Osteoblast (primary cell): ENCODE measurements around the gene TBL1X. TPM values are rescaled to one million over a fixed set of nuclear protein-coding genes. Genes with fewer than 3 reads are reported as not detected.

Source experiments
- DNase-seq: peaks from one replicate; pipeline ENCODE4 v3.0.0; 2011; ENCODE audit warnings: low spot score, mixed read lengths; ENCODE audit not compliant: insufficient read length; ENCODE audit errors: missing footprints
- H2AFZ ChIP-seq: 2 replicates; pipeline ENCODE4 v1.6.0; 2011; ENCODE audit warnings: mild to moderate bottlenecking, low read length
- H3K27ac ChIP-seq: 2 replicates; pipeline ENCODE4 v1.5.1; 2011; ENCODE audit warnings: mild to moderate bottlenecking, low read depth, low read length, moderate library complexity
- H3K27me3 ChIP-seq: 2 replicates; pipeline ENCODE4 v1.6.0; 2012; ENCODE audit warnings: mild to moderate bottlenecking, control low read depth, inconsistent platforms, low read length, moderate library complexity; ENCODE audit not compliant: insufficient read depth
- H3K36me3 ChIP-seq: 2 replicates; pipeline ENCODE4 v1.5.1; 2011; ENCODE audit warnings: mild to moderate bottlenecking, low read length, control low read depth, moderate library complexity; ENCODE audit not compliant: insufficient read depth
- H3K4me1 ChIP-seq: 2 replicates; pipeline ENCODE4 v1.5.1; 2011; ENCODE audit warnings: mild to moderate bottlenecking, low read length, control low read depth, moderate library complexity; ENCODE audit not compliant: insufficient read depth
- H3K4me2 ChIP-seq: 2 replicates; pipeline ENCODE4 v1.6.0; 2011; ENCODE audit warnings: mild to moderate bottlenecking, low read length; ENCODE audit not compliant: insufficient read depth
- H3K4me3 ChIP-seq: fragments of 200-600 bp; sonication (generic); 3 replicates; pipeline ENCODE4 v1.5.1; 2012; ENCODE audit warnings: mild to moderate bottlenecking, low read length, inconsistent platforms; ENCODE audit not compliant: insufficient read depth
- H3K79me2 ChIP-seq: 2 replicates; pipeline ENCODE4 v1.6.0; 2012; ENCODE audit warnings: mild to moderate bottlenecking, low read length, control low read depth, inconsistent platforms; ENCODE audit not compliant: insufficient read depth
- H3K9me3 ChIP-seq: 2 replicates; pipeline ENCODE4 v1.5.1; 2011; ENCODE audit warnings: low read depth, low read length, control low read depth
- H4K20me1 ChIP-seq: 2 replicates; pipeline ENCODE4 v1.6.0; 2012; ENCODE audit warnings: mild to moderate bottlenecking, low read length, control low read depth; ENCODE audit not compliant: insufficient read depth
- CTCF ChIP-seq: IDR thresholded peaks from 2 replicates; pipeline ENCODE4 v1.5.1; 2011; ENCODE audit warnings: mild to moderate bottlenecking, low read depth, low read length, moderate library complexity; ENCODE audit errors: extremely low read depth
- total RNA-seq: library from RNA; depleted of rRNA; stranded (reverse); fragments of >200 nt; gene quantifications from 2 replicates; pipeline ENCODE4 v1.2.3, GENCODE V29; 2012

Gene TBL1X
- total RNA-seq, 1 donor: 15.2 TPM

- Histone ChIP-seq H3K79me2 (no peaks in the 10 kb centered on the region), H3K27ac (no peak overlapping the region), H2AFZ (no peak overlapping the region), H3K4me1 (peaks cover 4% of the 10 kb centered on the region), H3K36me3 (no peaks in the 10 kb centered on the region), H3K4me2 (no peak overlapping the region), H3K4me3 (no peak overlapping the region), H3K27me3 (no peaks in the 10 kb centered on the region), H4K20me1 (no peaks in the 10 kb centered on the region), H3K9me3 (no peaks in the 10 kb centered on the region)
- no peak for DNase-seq
- no peak for TF ChIP-seq CTCF
Measured at GRCh38 chrX:9622128-9622527, 157.3 kb downstream of the TBL1X start.

GRCh38 chrX:9626379-9626778, 161.5 kb downstream of the TBL1X start:
- H3K4me1 ChIP-seq: peaks cover 14% of the 10 kb centered on the region
- no peak overlapping the region for H3K4me2 ChIP-seq
- H2AFZ ChIP-seq: no peak overlapping the region
- no peaks in the 10 kb centered on the region for H3K36me3 ChIP-seq
- H3K27me3 ChIP-seq: no peaks in the 10 kb centered on the region
- no peak overlapping the region for H3K4me3 ChIP-seq
- H3K27ac ChIP-seq: no peak overlapping the region
- H3K79me2 ChIP-seq: no peaks in the 10 kb centered on the region
- DNase-seq: no peak
- TF ChIP-seq CTCF: no peak
- no peaks in the 10 kb centered on the region for H3K9me3 ChIP-seq
- no peaks in the 10 kb centered on the region for H4K20me1 ChIP-seq

- no peaks in the 10 kb centered on the region for H3K36me3 ChIP-seq
- H3K9me3 ChIP-seq: no peaks in the 10 kb centered on the region
- DNase-seq: no peak
- H4K20me1 ChIP-seq: no peaks in the 10 kb centered on the region
- H3K4me2 ChIP-seq: no peak overlapping the region
- H3K4me3 ChIP-seq: no peak overlapping the region
- no peak overlapping the region for H2AFZ ChIP-seq
- H3K27me3 ChIP-seq: no peaks in the 10 kb centered on the region
- H3K79me2 ChIP-seq: no peaks in the 10 kb centered on the region
- no peak for TF ChIP-seq CTCF
- H3K27ac ChIP-seq: no peak overlapping the region
- H3K4me1 ChIP-seq: peaks cover 14% of the 10 kb centered on the region
Measured at GRCh38 chrX:9627922-9628321, 163.1 kb downstream of the TBL1X start.

- H3K79me2 ChIP-seq: no peaks in the 10 kb centered on the region
- no peak overlapping the region for H3K27ac ChIP-seq
- H4K20me1 ChIP-seq: no peaks in the 10 kb centered on the region
- DNase-seq: no peak
- no peak overlapping the region for H3K4me3 ChIP-seq
- H2AFZ ChIP-seq: no peak overlapping the region
- H3K9me3 ChIP-seq: no peaks in the 10 kb centered on the region
- H3K27me3 ChIP-seq: no peaks in the 10 kb centered on the region
- no peaks in the 10 kb centered on the region for H3K36me3 ChIP-seq
- TF ChIP-seq CTCF: no peak
- no peak overlapping the region for H3K4me2 ChIP-seq
- peaks cover 14% of the 10 kb centered on the region for H3K4me1 ChIP-seq
Measured at GRCh38 chrX:9628779-9629493, 164.1 kb downstream of the TBL1X start.
